H9 (cell line): ENCODE measurements around the gene DMTF1. TPM values are rescaled to one million over a fixed set of nuclear protein-coding genes. Genes with fewer than 3 reads are reported as not detected.

Source experiments
- DNase-seq: peaks from one replicate; pipeline ENCODE4 v3.0.0-alpha.2; 2017
- H2AFZ ChIP-seq: one replicate; pipeline ENCODE4 v1.6.1; 2013; ENCODE audit warnings: mild to moderate bottlenecking, low read length, control low read depth, moderate library complexity
- H2AK5ac ChIP-seq: 2 replicates; pipeline ENCODE4 v1.6.1; 2013; ENCODE audit warnings: low read length, control low read depth, mixed read lengths; ENCODE audit not compliant: insufficient read length
- H2BK120ac ChIP-seq: one replicate; pipeline ENCODE4 v1.6.1; 2013; ENCODE audit warnings: low read depth, mild to moderate bottlenecking, low read length, control low read depth, inconsistent platforms; ENCODE audit not compliant: poor library complexity, severe bottlenecking
- H2BK12ac ChIP-seq: 2 replicates; pipeline ENCODE4 v1.6.1; 2013; ENCODE audit warnings: low read length, control low read depth, mixed read lengths, low read depth; ENCODE audit not compliant: insufficient read length
- H2BK15ac ChIP-seq: 2 replicates; pipeline ENCODE4 v1.6.1; 2013; ENCODE audit warnings: low read depth, low read length, control low read depth
- H2BK20ac ChIP-seq: one replicate; pipeline ENCODE4 v1.6.1; 2013; ENCODE audit warnings: low read depth, mild to moderate bottlenecking, low read length, control low read depth, inconsistent platforms; ENCODE audit not compliant: poor library complexity, severe bottlenecking
- H2BK5ac ChIP-seq: 2 replicates; pipeline ENCODE4 v1.6.1; 2013; ENCODE audit warnings: low read length, control low read depth, mixed read lengths; ENCODE audit not compliant: insufficient read length
- H3K14ac ChIP-seq: 2 replicates; pipeline ENCODE4 v1.6.1; 2013; ENCODE audit warnings: low read length, control low read depth; ENCODE audit not compliant: insufficient read depth
- H3K18ac ChIP-seq: 2 replicates; pipeline ENCODE4 v1.6.1; 2013; ENCODE audit warnings: low read depth, mild to moderate bottlenecking, mixed read lengths, low read length, control low read depth; ENCODE audit not compliant: insufficient read length
- H3K23ac ChIP-seq: 2 replicates; pipeline ENCODE4 v1.6.1; 2013; ENCODE audit warnings: low read length, control low read depth, mixed read lengths, low read depth; ENCODE audit not compliant: insufficient read length
- H3K23me2 ChIP-seq: 2 replicates; pipeline ENCODE4 v1.6.1; 2013; ENCODE audit warnings: low read depth, mild to moderate bottlenecking, mixed read lengths, low read length, control low read depth; ENCODE audit not compliant: insufficient read length, poor library complexity, severe bottlenecking
- H3K27ac ChIP-seq: 2 replicates; pipeline ENCODE4 v1.5.1; 2013; ENCODE audit warnings: low read length, control low read depth, mixed read lengths, low read depth; ENCODE audit not compliant: insufficient read length
- H3K27me3 ChIP-seq: 2 replicates; pipeline ENCODE4 v1.6.1; 2013; ENCODE audit warnings: low read length, control low read depth, inconsistent platforms; ENCODE audit not compliant: insufficient read depth
- H3K4ac ChIP-seq: 2 replicates; pipeline ENCODE4 v1.6.1; 2013; ENCODE audit warnings: low read depth, mild to moderate bottlenecking, control low read depth, inconsistent platforms, low read length, moderate library complexity
- H3K4me1 ChIP-seq: 2 replicates; pipeline ENCODE4 v1.6.1; 2013; ENCODE audit warnings: low read length, control low read depth, inconsistent platforms; ENCODE audit not compliant: insufficient read depth
- H3K4me2 ChIP-seq: 2 replicates; pipeline ENCODE4 v1.6.1; 2013; ENCODE audit warnings: low read length, control low read depth, mixed read lengths; ENCODE audit not compliant: insufficient read length, insufficient read depth
- H3K56ac ChIP-seq: 2 replicates; pipeline ENCODE4 v1.6.1; 2013; ENCODE audit warnings: low read depth, mild to moderate bottlenecking, mixed read lengths, low read length, control low read depth; ENCODE audit not compliant: insufficient read length
- H3K79me1 ChIP-seq: 2 replicates; pipeline ENCODE4 v1.6.1; 2013; ENCODE audit warnings: low read depth, mild to moderate bottlenecking, moderate library complexity, low read length, control low read depth, inconsistent platforms; ENCODE audit not compliant: insufficient read depth, poor library complexity, severe bottlenecking
- H3K79me2 ChIP-seq: 2 replicates; pipeline ENCODE4 v1.6.1; 2013; ENCODE audit warnings: low read length, control low read depth, inconsistent platforms; ENCODE audit not compliant: insufficient read depth
- H3K9ac ChIP-seq: 2 replicates; pipeline ENCODE4 v1.6.1; 2013; ENCODE audit warnings: low read length, control low read depth, mixed read lengths; ENCODE audit not compliant: insufficient read length; ENCODE audit errors: extremely low read depth
- H3K9me3 ChIP-seq: one replicate; pipeline ENCODE4 v1.6.1; 2013; ENCODE audit warnings: low read depth, low read length, inconsistent platforms; ENCODE audit not compliant: control insufficient read depth
- H3T11ph ChIP-seq: one replicate; pipeline ENCODE4 v1.6.1; 2013; ENCODE audit warnings: mild to moderate bottlenecking, low read length, control low read depth, inconsistent platforms
- H4K20me1 ChIP-seq: one replicate; pipeline ENCODE4 v1.6.1; 2013; ENCODE audit not compliant: control insufficient read depth, insufficient read length, insufficient read depth
- H4K5ac ChIP-seq: 2 replicates; pipeline ENCODE4 v1.6.1; 2013; ENCODE audit warnings: low read depth, mild to moderate bottlenecking, mixed read lengths, low read length, control low read depth; ENCODE audit not compliant: insufficient read length
- H4K8ac ChIP-seq: replicated peaks from 2 replicates; pipeline ENCODE4 v1.6.1; 2013; ENCODE audit warnings: low read length, control low read depth, mixed read lengths, low read depth; ENCODE audit not compliant: insufficient read length
- H4K91ac ChIP-seq: 2 replicates; pipeline ENCODE4 v1.6.1; 2013; ENCODE audit warnings: low read depth, mild to moderate bottlenecking, moderate library complexity, mixed read lengths, low read length, control low read depth; ENCODE audit not compliant: insufficient read length
- H3K27ac Mint-ChIP-seq, 3 experiments: 2 replicates in 2 of 3; 3 replicates in 1 of 3; pipeline ENCODE4 v1.8.0; 2020 to 2021; ENCODE audit warnings: mixed read lengths in 3 of 3, mild to moderate bottlenecking in 1 of 3, moderate library complexity in 1 of 3
- H3K27me3 Mint-ChIP-seq: 2 replicates; pipeline ENCODE4 v1.8.0; 2021; ENCODE audit warnings: low read depth, mild to moderate bottlenecking, moderate library complexity, mixed read lengths
- H3K36me3 Mint-ChIP-seq, 3 experiments: 2 replicates in 2 of 3; 3 replicates in 1 of 3; pipeline ENCODE4 v1.8.0; 2020 to 2021; ENCODE audit warnings: low read depth in 3 of 3, mixed read lengths in 3 of 3; ENCODE audit not compliant: insufficient read depth in 1 of 3
- H3K4me1 Mint-ChIP-seq, 2 experiments: 2 replicates each; pipeline ENCODE4 v1.8.0; 2020; ENCODE audit warnings: mixed read lengths in 2 of 2
- H3K4me3 Mint-ChIP-seq, 2 experiments: 2 replicates in 1 of 2; 3 replicates in 1 of 2; pipeline ENCODE4 v1.8.0; 2020 to 2021; ENCODE audit warnings: mild to moderate bottlenecking in 2 of 2, mixed read lengths in 2 of 2, moderate library complexity in 1 of 2
- H3K9me3 Mint-ChIP-seq, 2 experiments: 2 replicates in 1 of 2; 3 replicates in 1 of 2; pipeline ENCODE4 v1.8.0; 2020; ENCODE audit warnings: mild to moderate bottlenecking in 2 of 2, mixed read lengths in 2 of 2, moderate library complexity in 1 of 2
- CTCF ChIP-seq: fragments of 200-600 bp; sonication (generic); conservative IDR thresholded peaks from 3 replicates; pipeline ENCODE4 v1.8.0; 2021; ENCODE audit warnings: antibody characterized with exemption, mild to moderate bottlenecking
- WGBS: extraction: QIAGEN DNeasy Blood & Tissue Kit; methylation state at CpG from one replicate; pipeline ENCODE4 v1.1.7; 2013; ENCODE audit warnings: missing lambda C conversion rate, low lambda C conversion rate, mixed read lengths; ENCODE audit not compliant: insufficient read length; ENCODE audit errors: extremely low coverage; 5-methylcytosine and 5-hydroxymethylcytosine counted together
- total RNA-seq: library from RNA; stranded (reverse); gene quantifications from 2 replicates; pipeline ENCODE4 v1.2.1, GENCODE V29; 2021

Gene DMTF1
- total RNA-seq, 1 experiment from 2014 or later: 111 TPM

- no peaks in the 10 kb centered on the region for H3K9me3 ChIP-seq
- H3K9ac ChIP-seq: no peak overlapping the region
- H3K23ac ChIP-seq: no peak overlapping the region
- H3K27ac ChIP-seq: no peak overlapping the region
- H3K4me2 ChIP-seq: no peak overlapping the region
- no peak overlapping the region for H2BK20ac ChIP-seq
- H4K20me1 ChIP-seq: no peaks in the 10 kb centered on the region
- no peak overlapping the region for H3K18ac ChIP-seq
- no peak for DNase-seq
- no peak overlapping the region for H3K4ac ChIP-seq
- no peak overlapping the region for H3K4me3 Mint-ChIP-seq
- H3K27me3 ChIP-seq: no peaks in the 10 kb centered on the region
- H3K27me3 Mint-ChIP-seq: no peaks in the 10 kb centered on the region
- no peak overlapping the region for H3T11ph ChIP-seq
- H3K79me2 ChIP-seq: no peaks in the 10 kb centered on the region
- H4K91ac ChIP-seq: no peak overlapping the region
- H3K27ac Mint-ChIP-seq: no peak overlapping the region; a peak in 1 of 7 replicates
- H2BK120ac ChIP-seq: no peak overlapping the region
- no peaks in the 10 kb centered on the region for H3K4me1 ChIP-seq
- no peak overlapping the region for H2BK5ac ChIP-seq
- H3K79me1 ChIP-seq: no peaks in the 10 kb centered on the region
- H2AK5ac ChIP-seq: no peak overlapping the region
- H3K56ac ChIP-seq: no peak overlapping the region
- H4K5ac ChIP-seq: no peak overlapping the region
- H3K23me2 ChIP-seq: peaks cover 3% of the 10 kb centered on the region
- H3K4me1 Mint-ChIP-seq: peaks cover 6 to 7% of the 10 kb centered on the region in 2 experiments; a peak in 3 of 4 replicates
- no peak overlapping the region for H2BK12ac ChIP-seq
- H4K8ac ChIP-seq: no peak overlapping the region
- no peak overlapping the region for H2AFZ ChIP-seq
- no peaks in the 10 kb centered on the region for H3K36me3 Mint-ChIP-seq
- H2BK15ac ChIP-seq: no peak overlapping the region
- no peaks in the 10 kb centered on the region for H3K9me3 Mint-ChIP-seq
- TF ChIP-seq CTCF: no peak
- H3K14ac ChIP-seq: no peak overlapping the region
- WGBS: no CpG with 5 or more reads among the region's 7 CpGs
Measured at GRCh38 chr7:87147500-87147899, 4.8 kb upstream of the DMTF1 start.
